ENCODE data around the gene SIRT7. TPM values are rescaled to one million over a fixed set of nuclear protein-coding genes. Genes with fewer than 3 reads are reported as not detected.
A peak's percentile ranks its signal among the peaks of the same experiment; 100 is the strongest.

The SIRT7 gene
- total RNA-seq, 6 donors from 2014 or later: 35.7 to 87.0 (median 39.7) TPM

GRCh38 chr17:81939881-81940385, 22.0 kb upstream of the SIRT7 start:
- H3K4me1 ChIP-seq: peaks cover 14 to 36% (median 14%) of the 10 kb centered on the region in 4 donors
- ATAC-seq (ENCODE audit: low FRiP score in 2 of 2): peak in 1 of 2 donors; percentile 28
- H3K27me3 ChIP-seq: peaks cover 0 to 3% (median 0%) of the 10 kb centered on the region in 4 donors
- TF ChIP-seq POLR2A (IDR thresholded peaks at IDR 0.05): no peak
- no peak for TF ChIP-seq EP300 (IDR thresholded peaks at IDR 0.05)
- TF ChIP-seq CTCF (IDR thresholded peaks at IDR 0.05): no peak
- TF ChIP-seq POLR2AphosphoS5 (IDR thresholded peaks at IDR 0.05): no peak
- H3K27ac ChIP-seq: no peak overlapping the region
- no peaks in the 10 kb centered on the region for H3K36me3 ChIP-seq
- 47 to 71% methylated on average over 9 to 13 of the region's 21 CpGs for WGBS, 2 donors
- no peaks in the 10 kb centered on the region for H3K9me3 ChIP-seq
- DNase-seq: peak in 1 of 2 donors; percentile 77
- H3K4me3 ChIP-seq: no peak overlapping the region

GRCh38 chr17:81939218-81939617, 21.2 kb upstream of the SIRT7 start:
- WGBS, 2 donors: 63% methylated on average over 15 of the region's 15 CpGs; no CpG with 5 or more reads in 1 of the 2 donors
- Histone ChIP-seq H3K9me3 (no peaks in the 10 kb centered on the region), H3K36me3 (no peaks in the 10 kb centered on the region), H3K27ac (no peak overlapping the region), H3K4me3 (no peak overlapping the region), H3K27me3 (peaks cover 0 to 3% (median 0%) of the 10 kb centered on the region in 4 donors), H3K4me1 (peaks cover 14 to 36% (median 14%) of the 10 kb centered on the region in 4 donors)
- ATAC-seq (ENCODE audit: low FRiP score in 2 of 2) (no peak), DNase-seq (peak in 1 of 2 donors; percentile 52)
- no peak for TF ChIP-seq POLR2AphosphoS5 (IDR thresholded peaks at IDR 0.05)
- TF ChIP-seq POLR2A (IDR thresholded peaks at IDR 0.05): no peak
- no peak for TF ChIP-seq CTCF (IDR thresholded peaks at IDR 0.05)
- TF ChIP-seq EP300 (IDR thresholded peaks at IDR 0.05): no peak

GRCh38 chr17:81935709-81936084, 17.7 kb upstream of the SIRT7 start:
- Histone ChIP-seq H3K4me1 (peaks cover 14 to 46% (median 24%) of the 10 kb centered on the region in 4 donors), H3K9me3 (no peaks in the 10 kb centered on the region), H3K4me3 (no peak overlapping the region), H3K36me3 (no peaks in the 10 kb centered on the region), H3K27me3 (peaks cover 0 to 3% (median 0%) of the 10 kb centered on the region in 4 donors), H3K27ac (no peak overlapping the region)
- WGBS, 2 donors: 88% methylated on average over 5 of the region's 6 CpGs; no CpG with 5 or more reads in 1 of the 2 donors
- TF ChIP-seq POLR2AphosphoS5 (IDR thresholded peaks at IDR 0.05): no peak
- TF ChIP-seq POLR2A (IDR thresholded peaks at IDR 0.05): no peak
- no peak for TF ChIP-seq CTCF (IDR thresholded peaks at IDR 0.05)
- no peak for TF ChIP-seq EP300 (IDR thresholded peaks at IDR 0.05)
- DNase-seq: peak in 1 of 2 donors; percentile 52
- ATAC-seq (ENCODE audit: low FRiP score in 2 of 2): no peak

- DNase-seq: peak in 1 of 2 donors; percentile 77
- WGBS, 2 donors: 90 to 93% methylated on average over 34 to 36 of the region's 38 CpGs
- Histone ChIP-seq H3K4me1 (peaks cover 14 to 45% (median 24%) of the 10 kb centered on the region in 4 donors), H3K27ac (no peak overlapping the region), H3K36me3 (no peaks in the 10 kb centered on the region), H3K27me3 (peaks cover 0 to 3% (median 0%) of the 10 kb centered on the region in 4 donors), H3K9me3 (no peaks in the 10 kb centered on the region), H3K4me3 (no peak overlapping the region)
- ATAC-seq (ENCODE audit: low FRiP score in 2 of 2): no peak
- TF ChIP-seq CTCF (IDR thresholded peaks at IDR 0.05): no peak
- no peak for TF ChIP-seq EP300 (IDR thresholded peaks at IDR 0.05)
- TF ChIP-seq POLR2AphosphoS5 (IDR thresholded peaks at IDR 0.05): no peak
- no peak for TF ChIP-seq POLR2A (IDR thresholded peaks at IDR 0.05)
Observed at GRCh38 chr17:81934850-81935708, 17.1 kb upstream of the SIRT7 start.

Data from upper lobe of left lung (tissue), 6 donors.